AG04449 (cell line): ENCODE data around the gene SOX13.

Experiments
- CTCF ChIA-PET: fragments of 350-600 bp; formaldehyde crosslinking; extraction: SDS; loops from one replicate; lab custom pipeline; 2021; ENCODE audit warnings: antibody characterized with exemption; lab: Yijun Ruan, JAX
- POLR2A ChIA-PET: fragments of 400-600, 350-600 bp; formaldehyde crosslinking; extraction: SDS; loops from one replicate; lab custom pipeline; 2020; ENCODE audit warnings: antibody characterized with exemption, inconsistent platforms; lab: Yijun Ruan, JAX
- DNase-seq: peaks from one replicate; pipeline ENCODE4 v3.0.0-alpha.2; 2010; ENCODE audit warnings: low read depth, low spot score
- H3K4me3 ChIP-seq: 2 replicates; pipeline ENCODE4 v1.5.1; 2011; ENCODE audit warnings: low read depth, mild to moderate bottlenecking, control low read depth, low read length
- TF ChIP-seq, protein P1 (sequence below): IDR thresholded peaks from one replicate; pipeline ENCODE4 v1.5.1; 2011; ENCODE audit warnings: mild to moderate bottlenecking, moderate library complexity, low read length, control low read depth, inconsistent platforms; ENCODE audit not compliant: insufficient read depth; ENCODE audit errors: missing control alignments

The SOX13 gene

DNA sequence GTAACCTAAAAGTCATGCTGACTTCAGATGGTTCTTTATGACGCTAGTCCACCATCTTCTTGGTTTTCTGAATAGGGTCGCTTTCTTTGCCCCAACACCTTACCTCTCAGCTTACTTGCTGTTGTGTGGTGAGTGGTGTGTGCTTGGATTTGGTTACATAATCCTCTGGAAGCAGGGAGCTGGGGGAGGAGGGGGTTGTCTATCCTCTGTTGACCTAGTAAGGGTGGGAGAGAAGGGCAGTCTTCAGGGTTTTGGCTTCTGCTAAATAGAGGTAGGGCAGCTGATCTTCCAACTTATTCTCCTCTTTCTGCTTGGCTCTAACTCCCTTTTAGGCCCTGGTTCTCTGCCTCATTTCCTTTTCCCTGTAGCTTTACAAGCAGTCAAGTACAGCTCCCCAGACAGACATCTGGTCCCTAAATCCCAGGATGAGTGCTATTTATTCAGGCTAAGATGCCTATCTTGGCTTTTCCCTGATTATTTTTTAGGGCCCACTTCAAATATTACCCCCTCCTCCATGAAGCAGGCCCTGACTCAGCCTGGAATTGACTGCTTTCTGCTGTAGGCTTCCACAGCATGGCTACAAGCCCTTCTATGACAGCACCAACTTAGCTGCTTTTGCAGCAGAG lies 99.6 kb downstream of the SOX13 start:
- H3K4me3 ChIP-seq = no peak overlapping the region
- POLR2A ChIA-PET = interaction anchor here (0.7 kb wide), 1 partner anchor 323 kb away, joined by 4 read pairs; no protein-coding TSS in a partner anchor
- CTCF ChIA-PET = interaction anchor here (1.0 to 24.4 kb wide), 10 partner anchors 10 to 331 kb away, joined by 3 to 548 read pairs (median 6); partner anchors contain the start of genes GOLT1A, KISS1 and PLEKHA6
- DNase-seq = no peak
- TF ChIP-seq, protein P1, sequence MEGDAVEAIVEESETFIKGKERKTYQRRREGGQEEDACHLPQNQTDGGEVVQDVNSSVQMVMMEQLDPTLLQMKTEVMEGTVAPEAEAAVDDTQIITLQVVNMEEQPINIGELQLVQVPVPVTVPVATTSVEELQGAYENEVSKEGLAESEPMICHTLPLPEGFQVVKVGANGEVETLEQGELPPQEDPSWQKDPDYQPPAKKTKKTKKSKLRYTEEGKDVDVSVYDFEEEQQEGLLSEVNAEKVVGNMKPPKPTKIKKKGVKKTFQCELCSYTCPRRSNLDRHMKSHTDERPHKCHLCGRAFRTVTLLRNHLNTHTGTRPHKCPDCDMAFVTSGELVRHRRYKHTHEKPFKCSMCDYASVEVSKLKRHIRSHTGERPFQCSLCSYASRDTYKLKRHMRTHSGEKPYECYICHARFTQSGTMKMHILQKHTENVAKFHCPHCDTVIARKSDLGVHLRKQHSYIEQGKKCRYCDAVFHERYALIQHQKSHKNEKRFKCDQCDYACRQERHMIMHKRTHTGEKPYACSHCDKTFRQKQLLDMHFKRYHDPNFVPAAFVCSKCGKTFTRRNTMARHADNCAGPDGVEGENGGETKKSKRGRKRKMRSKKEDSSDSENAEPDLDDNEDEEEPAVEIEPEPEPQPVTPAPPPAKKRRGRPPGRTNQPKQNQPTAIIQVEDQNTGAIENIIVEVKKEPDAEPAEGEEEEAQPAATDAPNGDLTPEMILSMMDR = no peak

DNA sequence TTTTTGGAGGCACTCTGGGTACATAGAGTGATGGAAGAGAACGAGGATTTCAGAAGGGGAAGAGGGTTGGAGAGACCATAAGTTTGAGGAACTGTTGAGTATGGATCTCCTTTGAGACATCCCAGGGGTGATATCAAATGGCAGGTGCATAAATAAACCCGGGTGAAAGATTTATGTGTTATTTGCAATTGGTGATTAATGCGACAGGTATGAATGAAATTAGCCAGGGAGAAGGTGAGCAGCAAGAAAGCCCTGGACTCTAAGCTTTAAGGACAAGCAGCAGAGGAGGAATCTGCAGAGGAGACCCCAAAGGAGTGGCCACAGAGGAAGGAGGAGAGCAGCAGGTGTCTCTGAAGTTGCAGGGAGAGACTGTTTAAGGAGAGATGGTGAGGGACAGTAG lies 102.0 kb downstream of the SOX13 start:
- POLR2A ChIA-PET = no interaction called here
- CTCF ChIA-PET = interaction anchor here (0.9 to 15.7 kb wide), 6 partner anchors 13 to 328 kb away, joined by 3 to 548 read pairs (median 15); partner anchors contain the start of genes GOLT1A and KISS1

DNA sequence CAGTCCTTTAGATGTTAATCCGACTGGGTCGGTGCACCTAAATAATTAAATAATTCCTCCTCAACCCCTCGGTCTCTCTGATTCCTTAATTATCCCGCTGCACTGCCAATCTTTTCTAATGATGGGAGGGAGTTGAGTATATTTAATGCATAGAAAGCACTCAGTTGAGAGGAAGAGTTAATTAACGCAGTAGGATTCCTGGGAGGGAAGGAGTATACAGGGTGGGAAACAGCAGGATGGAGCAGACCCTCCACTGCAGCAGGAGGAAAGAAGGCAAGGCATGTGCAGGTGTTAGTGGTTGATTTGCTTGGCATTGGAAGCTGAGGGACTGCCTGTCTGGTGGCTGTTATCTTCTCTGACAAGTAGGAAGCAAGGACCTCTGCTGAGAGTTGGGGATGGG lies 103.1 kb downstream of the SOX13 start:
- DNase-seq = no peak
- ChIA-PET POLR2A (no interaction called here), CTCF (interaction anchor here (1.2 to 8.1 kb wide), 6 partner anchors 10 to 327 kb away, joined by 3 to 83 read pairs (median 6); partner anchors contain the start of genes GOLT1A and REN)
- no peak overlapping the region for H3K4me3 ChIP-seq
- TF ChIP-seq, protein P1 = no peak

More for the DNA sequence above, 102.0 kb downstream of the SOX13 start:
- DNase-seq = no peak
- H3K4me3 ChIP-seq = no peak overlapping the region
- TF ChIP-seq, protein P1 = no peak

DNA sequence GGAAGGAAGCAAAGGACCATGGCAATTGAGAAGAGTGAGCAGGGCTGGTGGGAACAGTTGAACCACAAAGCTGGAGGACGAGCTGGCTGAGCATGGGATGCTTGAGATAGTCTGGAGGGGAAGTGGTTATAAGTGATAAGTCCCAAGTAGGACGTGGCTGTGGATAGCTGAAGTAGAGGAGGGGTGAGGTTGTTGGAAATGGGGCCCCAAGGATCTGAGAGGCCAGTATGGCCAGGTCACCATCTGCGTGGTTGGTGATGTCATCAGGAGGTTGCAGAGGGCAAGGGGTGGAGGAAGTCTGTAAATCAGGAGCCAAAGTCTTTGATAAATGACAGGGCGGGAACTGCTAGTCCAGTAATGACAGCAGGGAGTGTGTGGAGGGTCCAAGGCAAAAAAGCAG lies 104.2 kb downstream of the SOX13 start:
- TF ChIP-seq, protein P1 = no peak
- POLR2A ChIA-PET = no interaction called here
- no peak for DNase-seq
- CTCF ChIA-PET = interaction anchor here (0.8 to 8.1 kb wide), 5 partner anchors 11 to 326 kb away, joined by 3 to 83 read pairs (median 4); partner anchors contain the start of gene REN
- H3K4me3 ChIP-seq = no peak overlapping the region
